HepG2 (cell line): ENCODE measurements around the gene FERMT2. TPM values are rescaled to one million over a fixed set of nuclear protein-coding genes. Genes with fewer than 3 reads are reported as not detected.
A peak's percentile ranks its signal among the peaks of the same experiment; 100 is the strongest.

Experiments used
- ATAC-seq: fragments of 200-7000 bp; cut with Tn5 transposase; 3 replicates; pipeline ENCODE4 v1.9.1; 2020; ENCODE audit warnings: mild to moderate bottlenecking, moderate library complexity
- BruUV-seq: library from RNA; stranded (reverse); fragments of 400-500 nt; replicated peaks from 2 replicates; lab custom pipeline; 2021; lab: Mats Ljungman, UMichigan
- CTCF ChIA-PET: fragments of 300-600 bp; formaldehyde crosslinking; extraction: SDS; loops from one replicate; lab custom pipeline; 2021; ENCODE audit warnings: low total read pairs, inconsistent platforms, low intra/inter-chr PET ratio; lab: Yijun Ruan, JAX
- POLR2A ChIA-PET: fragments of 350-600 bp; sonication (Branson Sonifier 250); formaldehyde crosslinking; loops from one replicate; lab custom pipeline; 2020; ENCODE audit warnings: antibody characterized with exemption, inconsistent platforms; lab: Yijun Ruan, JAX
- DNase-seq: peaks from one replicate; pipeline ENCODE4 v3.0.0-alpha.2; 2015; ENCODE audit warnings: low spot score
- FAIRE-seq: peaks from 3 replicates; lab custom pipeline; 2011; peaks lifted over from hg19 to GRCh38; lab: Jason Lieb, UNC
- H2AFZ ChIP-seq: one replicate; pipeline ENCODE4 v1.6.1; 2011; ENCODE audit warnings: low read length, inconsistent platforms
- H3K27ac ChIP-seq: fragments of 300-600 bp; 3 replicates; pipeline ENCODE4 v1.8.0; 2011; ENCODE audit warnings: mixed run types, mild to moderate bottlenecking, mixed read lengths, low read length, inconsistent platforms; ENCODE audit not compliant: insufficient read depth; ENCODE audit errors: extremely low read length
- H3K27me3 ChIP-seq, 2 experiments: fragments of 200-600 bp in 1 of 2; 2 replicates in 1 of 2; 3 replicates in 1 of 2; pipeline versions ENCODE4 v1.6.0 to v1.8.0; 2011; ENCODE audit warnings: low read length in 2 of 2, mild to moderate bottlenecking in 2 of 2, moderate library complexity in 2 of 2, inconsistent platforms in 1 of 2; ENCODE audit not compliant: insufficient read depth in 2 of 2, control insufficient read depth in 1 of 2
- H3K36me3 ChIP-seq, 2 experiments: fragments of 200-600 bp in 1 of 2; replicated peaks in 1 of 2; 2 replicates in 1 of 2; 3 replicates in 1 of 2; pipeline versions ENCODE4 v1.5.1 to v1.8.0; 2011; ENCODE audit warnings: low read length in 2 of 2, inconsistent platforms in 1 of 2; ENCODE audit not compliant: insufficient read depth in 2 of 2, control insufficient read depth in 1 of 2
- H3K4me1 ChIP-seq: 2 replicates; pipeline ENCODE4 v1.5.1; 2012; ENCODE audit warnings: low read length, inconsistent platforms; ENCODE audit not compliant: insufficient read depth
- H3K4me2 ChIP-seq: 2 replicates; pipeline ENCODE4 v1.6.0; 2011; ENCODE audit warnings: low read depth, low read length, inconsistent platforms
- H3K4me3 ChIP-seq, 3 experiments: fragments of 200-600 bp in 1 of 3; sonication (generic), shearing (Covaris generic) in 1 of 3; replicated peaks in 1 of 3; 2 replicates each; pipeline ENCODE4 v1.5.1; 2011 to 2016; ENCODE audit warnings: low read length in 3 of 3, inconsistent platforms in 2 of 3, low read depth in 2 of 3, mild to moderate bottlenecking in 2 of 3, control low read depth in 1 of 3, mixed read lengths in 1 of 3; ENCODE audit not compliant: insufficient read depth in 1 of 3
- H3K79me2 ChIP-seq: one replicate; pipeline ENCODE4 v1.6.1; 2011; ENCODE audit warnings: low read length, inconsistent platforms; ENCODE audit not compliant: insufficient read depth
- H3K9ac ChIP-seq: 2 replicates; pipeline ENCODE4 v1.6.0; 2011; ENCODE audit warnings: mild to moderate bottlenecking, low read depth, low read length, inconsistent platforms; ENCODE audit not compliant: insufficient read depth
- H3K9me3 ChIP-seq: 2 replicates; pipeline ENCODE4 v1.5.1; 2012; ENCODE audit warnings: mild to moderate bottlenecking, low read length
- H4K20me1 ChIP-seq: 2 replicates; pipeline ENCODE4 v1.6.0; 2011; ENCODE audit warnings: inconsistent platforms, mild to moderate bottlenecking, low read length, moderate library complexity; ENCODE audit not compliant: insufficient read depth
- GATAD2A ChIP-seq: IDR thresholded peaks from 2 replicates; pipeline ENCODE4 v1.6.1; 2016
- MAX ChIP-seq: IDR thresholded peaks from 2 replicates; pipeline ENCODE4 v1.6.1; 2012; ENCODE audit warnings: inconsistent platforms
- MED1 ChIP-seq: sonication (generic); formaldehyde crosslinking; IDR thresholded peaks from 2 replicates; pipeline ENCODE4 v1.4.0; 2020; ENCODE audit warnings: missing genetic modification reagents
- SALL1 ChIP-seq: sonication (generic); formaldehyde crosslinking; IDR thresholded peaks from 2 replicates; pipeline ENCODE4 v1.8.0; 2022; ENCODE audit warnings: mild to moderate bottlenecking, missing genetic modification reagents
- TCF7 ChIP-seq: sonication (generic); IDR thresholded peaks from 2 replicates; pipeline ENCODE4 v1.6.1; 2016; ENCODE audit warnings: antibody characterized with exemption, low read depth
- ZBTB38 ChIP-seq: sonication (generic); formaldehyde crosslinking; IDR thresholded peaks from 2 replicates; pipeline ENCODE4 v1.5.1; 2020; ENCODE audit warnings: mild to moderate bottlenecking, missing genetic modification reagents
- ZBTB42 ChIP-seq: sonication (generic); formaldehyde crosslinking; IDR thresholded peaks from 2 replicates; pipeline ENCODE4 v1.5.0; 2020; ENCODE audit warnings: mild to moderate bottlenecking, missing genetic modification reagents
- ZMYM2 ChIP-seq: sonication (generic); formaldehyde crosslinking; IDR thresholded peaks from 2 replicates; pipeline ENCODE4 v1.8.0; 2022; ENCODE audit warnings: mild to moderate bottlenecking, missing genetic modification reagents
- ZMYM3 ChIP-seq: sonication (generic); formaldehyde crosslinking; IDR thresholded peaks from 2 replicates; pipeline ENCODE4 v1.5.1; 2020; ENCODE audit warnings: mild to moderate bottlenecking, missing genetic modification reagents
- ZNF460 ChIP-seq: sonication (generic); formaldehyde crosslinking; IDR thresholded peaks from 2 replicates; pipeline ENCODE4 v1.5.1; 2020; ENCODE audit warnings: missing genetic modification reagents, mild to moderate bottlenecking, borderline replicate concordance
- ZNF615 ChIP-seq: sonication (generic); formaldehyde crosslinking; IDR thresholded peaks from 2 replicates; pipeline ENCODE4 v1.5.0; 2020; ENCODE audit warnings: mild to moderate bottlenecking, missing genetic modification reagents, borderline replicate concordance
- ZNF652 ChIP-seq: IDR thresholded peaks from 2 replicates; pipeline ENCODE4 v1.6.1; 2016; ENCODE audit warnings: low read depth, borderline replicate concordance
- ZNF687 ChIP-seq: sonication (generic); formaldehyde crosslinking; IDR thresholded peaks from 2 replicates; pipeline ENCODE4 v1.5.1; 2020; ENCODE audit warnings: mild to moderate bottlenecking, missing genetic modification reagents, moderate library complexity
- ZNF83 ChIP-seq: sonication (generic); formaldehyde crosslinking; IDR thresholded peaks from 2 replicates; pipeline ENCODE4 v1.4.0; 2020; ENCODE audit warnings: missing genetic modification reagents, mild to moderate bottlenecking, borderline replicate concordance
- WGBS: methylation state at CpG from one replicate; pipeline ENCODE4 v1.1.6; 2017; ENCODE audit warnings: low lambda C conversion rate; 5-methylcytosine and 5-hydroxymethylcytosine counted together
- in situ Hi-C: cut with HindIII; loops from 2 replicates; pipeline ENCODE4 v1.10.0; 2017; ENCODE audit warnings: low pct_unique_long_range_greater_than_20kb; ENCODE audit not compliant: extremely low pct_ligation_motif_present
- intact Hi-C: fragments of 100-400 bp; cut with micrococcal nuclease; formaldehyde crosslinking; loops from one replicate; pipeline ENCODE4 v1.10.0; 2022; ENCODE audit not compliant: unreplicated experiment
- polyA plus RNA-seq, 8 experiments: library from polyadenylated mRNA; depleted of rRNA in 3 of 8; stranded (reverse) in 7 of 8; unstranded in 1 of 8; fragments of >200 nt; fragmentation: Illumina TruSeq in 4 of 8; extraction: Trizol in 4 of 8; gene quantifications; 2 replicates each; pipeline versions ENCODE4 v1.2.1 to v1.2.3, GENCODE V29; 2011 to 2016; ENCODE audit warnings: low read depth in 4 of 8, missing spikeins in 1 of 8, mixed read lengths in 1 of 8; ENCODE audit not compliant: insufficient read depth in 1 of 8
- total RNA-seq, 5 experiments: library from RNA; depleted of rRNA; stranded (reverse); fragments of >200 nt; fragmentation: Illumina TruSeq; extraction: Trizol; gene quantifications; 2 replicates each; pipeline ENCODE4 v1.2.3, GENCODE V29; 2016; ENCODE audit warnings: low read depth in 1 of 5

Gene FERMT2
- total and polyA plus RNA-seq, 2 of the 13 experiments (the other 11 are each of a cell fraction or from before 2014, with no cell fraction given), result 36.2 to 60.4 TPM

GRCh38 chr14:52850451-52850909 lies 100.4 kb downstream of the FERMT2 start:
- peaks cover 75% of the 10 kb centered on the region for H3K4me1 ChIP-seq
- FAIRE-seq, result no peak
- peak overlapping the region; percentile 16; the same call in 1 of the 2 replicates for H3K4me2 ChIP-seq
- peak; percentile 53 for DNase-seq
- H4K20me1 ChIP-seq, result no peaks in the 10 kb centered on the region
- peak; percentile 49 for ATAC-seq
- ChIA-PET POLR2A (no interaction called here), CTCF (no interaction called here)
- no TSS peak for BruUV-seq
- H3K27me3 ChIP-seq, result no peaks in the 10 kb centered on the region
- H3K9me3 ChIP-seq, result no peaks in the 10 kb centered on the region
- no peak overlapping the region for H2AFZ ChIP-seq
- intact Hi-C loops, result no loop called here
- 37% methylated on average over 7 of the region's 7 CpGs for WGBS
- H3K4me3 ChIP-seq, result no peak overlapping the region
- no peak overlapping the region for H3K27ac ChIP-seq
- no peak overlapping the region for H3K9ac ChIP-seq
- H3K36me3 ChIP-seq, result no peaks in the 10 kb centered on the region
- in situ Hi-C loops, result no loop called here
- H3K79me2 ChIP-seq, result no peaks in the 10 kb centered on the region
- 0 out of 2 replicates have a peak, but pooled peaks have one; percentile 6 for TF ChIP-seq TCF7
- TF ChIP-seq MAX, result peak; percentile 33; the same call in 1 of the 2 replicates
- TF ChIP-seq ZBTB38 (CRISPR knock-in tag), result 0 out of 2 replicates have a peak, but pooled peaks have one; percentile 30
- no peak for TF ChIP-seq ZNF83 (CRISPR knock-in tag)
- peak; percentile 68 for TF ChIP-seq ZNF687 (CRISPR knock-in tag)
- no peak for TF ChIP-seq ZBTB42
- 0 out of 2 replicates have a peak, but pooled peaks have one; percentile 53 for TF ChIP-seq ZMYM2 (CRISPR knock-in tag)
- TF ChIP-seq SALL1 (CRISPR knock-in tag), result 0 out of 2 replicates have a peak, but pooled peaks have one; percentile 18
- TF ChIP-seq GATAD2A, result 0 out of 2 replicates have a peak, but pooled peaks have one; percentile 11
- TF ChIP-seq ZMYM3 (CRISPR knock-in tag), result 0 out of 2 replicates have a peak, but pooled peaks have one; percentile 18
- TF ChIP-seq MED1 (CRISPR knock-in tag), result peak; percentile 40; the same call in 1 of the 2 replicates
- TF ChIP-seq ZNF460 (CRISPR knock-in tag), result peak; percentile 78; the same call in 1 of the 2 replicates
- TF ChIP-seq ZNF652, result no peak
- no peak for TF ChIP-seq ZNF615
